Activated CD4-positive, CD25-positive, alpha-beta regulatory T cell treated with anti-CD3 and anti-CD28 coated beads, Interleukin-2, amount 50 U/mL, for 72 hours (primary cell): ENCODE results near the gene MEPCE.
"Not testable (repeated sequence)": the region's sequence is repeated elsewhere in the genome, so short reads cannot be mapped to it uniquely, and the experiment has no call there.

Experiments
- DNase-seq: peaks from one replicate; pipeline ENCODE4 v3.0.0; 2021

The MEPCE gene

DNA sequence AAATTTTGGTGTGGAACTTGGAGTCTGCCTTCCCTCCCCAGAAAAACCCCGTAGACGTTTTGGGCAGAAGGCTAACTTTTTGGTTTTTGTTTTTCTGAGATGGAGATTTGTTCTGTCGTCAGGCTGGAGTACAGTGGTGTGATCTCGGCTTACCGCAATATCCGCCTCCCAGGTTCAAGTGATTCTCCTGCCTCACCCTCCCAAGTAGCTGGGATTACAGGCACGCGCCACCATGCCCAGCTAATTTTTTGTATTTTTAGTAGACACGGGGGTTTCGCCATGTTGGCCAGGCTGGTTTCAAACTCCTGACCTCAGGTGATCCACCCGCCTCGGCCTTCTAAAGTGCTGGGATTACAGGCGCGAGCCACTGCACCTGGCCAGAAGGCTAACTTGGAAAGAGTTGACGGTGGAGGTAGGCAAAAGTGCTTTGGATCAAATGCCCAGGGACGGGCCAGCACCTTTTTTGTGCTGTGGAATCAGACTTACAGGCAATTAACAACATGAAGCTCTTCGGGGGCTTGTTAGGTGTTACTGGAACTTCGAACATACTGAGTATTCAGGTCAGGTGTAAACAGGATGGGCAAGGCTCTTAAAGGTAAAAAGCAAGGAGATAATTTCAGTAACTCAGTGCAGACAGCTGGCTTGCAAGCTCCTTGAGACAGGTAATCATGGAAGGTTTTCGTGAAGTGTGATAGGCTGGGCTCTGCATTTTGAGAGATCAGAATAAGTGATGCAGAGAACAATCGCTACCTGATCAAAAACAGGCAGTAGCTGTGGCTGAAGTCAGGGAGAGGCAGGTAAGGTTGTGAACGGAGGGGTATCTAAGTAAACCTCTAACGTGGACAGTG, 4.9 kb downstream of the MEPCE start:
- no peak for DNase-seq

DNA sequence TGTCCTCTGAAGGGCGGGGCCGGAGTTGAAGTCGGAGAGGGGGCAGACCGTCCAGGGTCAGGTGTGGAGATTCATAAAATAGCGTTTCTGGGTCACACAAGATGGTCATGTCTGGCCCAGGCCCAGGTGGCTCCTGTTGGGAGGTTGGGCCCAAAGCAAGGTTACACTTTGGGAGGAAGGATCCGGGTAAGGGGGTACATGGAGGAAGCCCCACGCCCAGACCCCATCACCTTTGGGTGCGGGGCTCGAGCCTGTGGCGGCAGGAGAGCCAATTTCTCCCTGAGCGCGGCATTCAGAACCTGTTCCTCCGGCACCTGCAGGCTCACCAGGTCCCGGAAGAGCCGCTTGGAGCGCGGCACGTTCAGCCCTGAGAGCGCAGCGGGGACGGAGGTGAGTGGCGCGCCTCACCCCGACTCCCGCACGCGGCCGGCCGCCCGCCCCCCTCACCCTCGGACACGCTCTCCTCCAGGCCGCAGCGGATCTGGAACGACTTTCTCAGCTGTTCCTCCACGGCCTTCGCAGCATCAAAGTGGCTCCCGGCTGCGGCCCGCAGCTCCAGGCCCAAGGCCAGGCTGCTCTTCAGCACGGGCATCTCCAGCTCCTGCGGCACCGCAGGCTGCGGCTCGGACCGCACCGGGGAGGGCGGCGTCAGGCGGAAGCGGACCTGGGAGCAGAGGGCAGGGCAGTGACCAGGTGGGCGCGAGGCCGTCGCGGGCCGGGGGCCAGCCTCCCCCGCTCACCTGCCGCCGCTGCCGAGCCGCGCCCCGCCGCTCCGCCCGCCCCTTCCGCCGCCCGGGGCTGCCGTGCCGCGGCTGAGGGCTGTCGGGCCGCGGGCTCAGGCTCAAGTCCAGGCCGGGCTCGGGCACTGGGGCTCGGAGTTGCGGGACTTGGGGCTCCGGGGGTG, 6.0 kb downstream of the MEPCE start:
- DNase-seq = peak; percentile 57

DNA sequence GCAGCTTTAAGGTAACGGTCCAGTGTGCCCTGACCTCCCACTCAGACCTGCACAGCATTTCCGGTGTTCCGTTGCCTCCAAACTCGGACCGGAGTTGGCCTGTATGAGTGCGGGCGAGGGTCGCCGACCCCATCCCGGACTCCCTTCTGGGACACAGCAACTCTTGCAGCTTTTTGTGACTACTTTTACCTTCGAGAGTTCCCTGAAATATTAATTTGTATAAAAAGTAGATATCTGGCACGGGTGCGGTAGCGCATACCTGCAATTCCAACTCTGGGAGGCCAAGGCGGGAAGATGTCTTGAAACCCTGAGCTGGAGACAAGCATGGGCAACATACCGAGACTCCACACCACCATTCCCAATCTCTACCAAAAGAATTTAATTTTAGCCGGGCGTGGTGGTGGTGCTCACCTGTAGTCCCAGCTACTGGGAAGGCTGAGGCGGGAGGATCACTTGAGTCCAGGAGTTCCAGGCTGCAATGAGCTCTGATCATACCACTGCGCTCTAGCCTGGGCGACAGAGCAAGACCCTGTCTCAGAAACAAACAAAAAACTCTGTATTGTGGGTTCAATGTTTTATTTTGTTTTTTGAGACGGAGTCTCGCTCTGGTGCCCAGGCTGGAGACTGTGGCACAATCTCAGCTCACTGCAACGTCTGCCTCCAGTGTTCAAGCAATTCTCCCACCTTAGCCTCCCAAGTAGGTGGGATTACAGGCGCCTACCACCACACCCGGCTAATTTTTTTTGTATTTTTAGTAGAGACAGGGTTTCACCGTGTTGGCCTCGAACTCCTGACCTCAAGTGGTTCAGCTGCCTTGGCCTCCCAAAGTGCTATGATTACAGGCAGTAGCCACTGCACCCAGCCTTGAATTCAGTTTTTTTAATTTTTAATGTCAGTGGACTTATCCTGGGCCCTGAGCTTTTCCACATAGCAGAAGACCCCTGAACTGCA, 7.8 kb downstream of the MEPCE start:
- no peak for DNase-seq

DNA sequence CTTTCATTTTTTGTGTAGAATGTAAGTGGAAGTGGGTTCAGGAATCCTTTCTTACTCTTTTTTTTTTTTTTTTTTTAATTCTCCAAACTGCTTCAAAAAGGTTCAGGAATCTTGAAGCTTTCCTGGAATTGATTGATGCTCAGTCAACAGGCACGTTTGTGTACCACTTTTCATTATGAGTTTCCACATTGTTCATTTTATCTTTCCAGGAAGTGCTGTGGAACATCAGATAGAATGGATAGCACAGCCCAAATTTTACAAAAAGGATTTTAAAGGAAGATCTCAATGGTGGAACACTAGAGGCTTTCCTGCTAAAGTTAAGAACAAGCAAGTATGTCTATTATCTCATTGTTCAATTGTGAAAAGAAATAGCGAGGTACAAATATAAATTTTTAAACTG, 8.5 kb downstream of the MEPCE start:
- DNase-seq = no peak

DNA sequence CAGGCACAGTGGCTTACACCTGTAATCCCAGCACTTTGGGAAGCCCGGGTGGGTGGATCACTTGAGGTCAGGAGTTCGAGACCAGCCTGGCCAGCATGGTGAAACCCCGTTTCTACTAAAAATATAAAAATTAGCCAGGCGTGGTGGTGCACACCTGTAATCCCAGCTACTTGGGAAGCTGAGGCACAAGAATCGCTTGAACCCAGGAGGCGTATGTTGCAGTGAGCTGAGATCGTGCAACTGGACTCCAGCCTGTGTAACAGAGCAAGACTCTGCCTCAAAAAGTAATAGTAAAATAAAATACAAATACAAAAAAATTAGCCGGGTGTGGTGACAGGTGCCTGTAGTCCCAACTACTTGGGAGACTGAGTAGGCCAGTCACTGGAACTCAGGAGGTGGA, 9.1 kb downstream of the MEPCE start:
- not testable (repeated sequence) for DNase-seq

DNA sequence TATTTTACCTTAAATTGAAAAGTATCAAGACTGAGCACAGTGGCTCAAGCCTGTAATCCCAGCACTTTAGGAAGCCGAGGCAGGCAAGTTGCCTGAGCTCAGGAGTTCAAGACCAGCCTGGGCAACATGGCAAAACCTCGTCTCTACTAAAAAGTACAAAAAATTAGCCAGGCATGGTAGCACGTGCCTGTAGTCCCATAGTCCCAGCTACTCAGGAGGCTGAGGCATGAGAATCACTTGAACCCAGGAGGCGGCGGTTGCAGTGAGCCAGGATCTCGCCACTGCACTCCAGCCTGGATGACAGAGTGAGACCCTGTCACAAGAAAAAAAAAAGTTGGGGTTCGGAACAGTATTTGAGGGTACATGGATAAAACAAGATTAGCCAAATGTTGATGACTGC, 9.6 kb downstream of the MEPCE start:
- DNase-seq = not testable (repeated sequence)

DNA sequence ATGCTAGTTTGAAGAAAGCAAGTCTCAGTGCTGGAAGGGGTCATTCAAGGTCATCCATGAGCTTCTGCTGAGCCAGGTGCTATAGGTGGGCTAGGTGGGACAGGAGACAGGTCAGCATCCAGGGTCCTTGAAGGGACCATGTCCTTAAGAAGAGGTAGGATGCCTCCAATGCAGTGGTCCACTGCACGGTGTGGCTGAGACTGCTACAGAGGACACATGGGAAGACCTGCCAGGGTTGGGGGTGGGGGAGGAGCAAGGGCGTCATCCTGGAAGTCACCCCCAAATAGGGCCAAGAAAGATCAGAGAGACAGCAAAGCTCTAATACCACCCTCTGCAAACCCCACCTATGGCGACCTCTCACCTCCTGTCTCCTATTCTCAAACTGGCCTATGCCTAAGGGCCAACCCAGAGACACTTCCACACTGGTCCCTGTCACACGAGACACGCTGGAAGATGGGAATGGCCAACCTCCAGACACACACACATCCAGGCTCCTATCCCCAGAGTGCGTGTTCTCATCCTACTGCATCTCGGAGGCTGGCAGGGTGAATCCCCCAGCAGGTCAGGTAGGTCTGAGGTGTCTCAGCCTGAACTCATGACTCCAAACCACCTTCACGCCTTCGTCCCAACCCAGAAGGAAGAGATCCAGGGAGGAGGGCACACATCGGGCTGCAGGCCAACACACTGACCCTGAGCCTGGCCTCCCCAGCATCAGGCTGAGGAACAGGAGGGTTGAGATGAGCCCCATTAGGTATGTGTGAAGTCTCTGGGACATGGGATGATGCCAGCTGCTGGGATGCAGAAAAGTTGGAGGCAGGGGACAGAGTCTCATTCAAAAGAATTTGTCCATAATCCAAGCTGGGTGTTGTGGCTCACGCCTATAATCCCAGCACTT, 12.3 kb downstream of the MEPCE start:
- no peak for DNase-seq

DNA sequence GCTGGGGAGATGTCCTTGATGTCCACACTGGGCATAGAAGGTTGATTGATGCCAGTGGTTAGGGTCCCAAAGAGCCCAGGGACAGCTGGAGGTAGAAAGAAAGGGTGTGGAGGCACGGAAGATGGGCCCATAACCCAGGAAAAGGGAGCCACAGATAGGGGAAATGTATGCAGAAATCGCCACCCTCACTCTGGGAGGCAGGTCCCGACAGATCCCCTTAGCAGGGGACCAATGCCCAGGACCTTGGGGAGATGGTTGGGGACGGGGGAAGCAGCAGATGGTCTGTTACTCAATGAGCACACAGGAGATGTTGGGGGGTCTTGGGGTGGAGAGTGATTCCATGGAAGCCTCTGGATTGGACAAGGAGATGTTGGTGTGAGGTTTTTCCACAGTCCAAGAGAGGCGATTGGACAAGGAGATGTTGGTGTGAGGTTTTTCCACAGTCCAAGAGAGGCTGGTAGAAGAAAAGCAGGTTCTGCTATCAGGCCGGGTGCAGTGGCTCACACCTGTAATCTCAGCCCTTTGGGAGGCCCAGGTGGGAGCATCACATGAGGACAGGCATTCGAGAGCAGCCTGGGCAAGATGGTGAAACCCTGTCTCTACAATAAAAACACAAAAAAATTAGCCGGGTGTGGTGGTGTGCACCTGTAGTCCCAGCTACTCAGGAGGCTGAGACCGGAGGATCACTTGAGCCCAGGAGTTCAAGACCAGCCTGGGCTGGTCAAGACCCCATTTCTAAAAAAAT, 13.6 kb downstream of the MEPCE start:
- no peak for DNase-seq

DNA sequence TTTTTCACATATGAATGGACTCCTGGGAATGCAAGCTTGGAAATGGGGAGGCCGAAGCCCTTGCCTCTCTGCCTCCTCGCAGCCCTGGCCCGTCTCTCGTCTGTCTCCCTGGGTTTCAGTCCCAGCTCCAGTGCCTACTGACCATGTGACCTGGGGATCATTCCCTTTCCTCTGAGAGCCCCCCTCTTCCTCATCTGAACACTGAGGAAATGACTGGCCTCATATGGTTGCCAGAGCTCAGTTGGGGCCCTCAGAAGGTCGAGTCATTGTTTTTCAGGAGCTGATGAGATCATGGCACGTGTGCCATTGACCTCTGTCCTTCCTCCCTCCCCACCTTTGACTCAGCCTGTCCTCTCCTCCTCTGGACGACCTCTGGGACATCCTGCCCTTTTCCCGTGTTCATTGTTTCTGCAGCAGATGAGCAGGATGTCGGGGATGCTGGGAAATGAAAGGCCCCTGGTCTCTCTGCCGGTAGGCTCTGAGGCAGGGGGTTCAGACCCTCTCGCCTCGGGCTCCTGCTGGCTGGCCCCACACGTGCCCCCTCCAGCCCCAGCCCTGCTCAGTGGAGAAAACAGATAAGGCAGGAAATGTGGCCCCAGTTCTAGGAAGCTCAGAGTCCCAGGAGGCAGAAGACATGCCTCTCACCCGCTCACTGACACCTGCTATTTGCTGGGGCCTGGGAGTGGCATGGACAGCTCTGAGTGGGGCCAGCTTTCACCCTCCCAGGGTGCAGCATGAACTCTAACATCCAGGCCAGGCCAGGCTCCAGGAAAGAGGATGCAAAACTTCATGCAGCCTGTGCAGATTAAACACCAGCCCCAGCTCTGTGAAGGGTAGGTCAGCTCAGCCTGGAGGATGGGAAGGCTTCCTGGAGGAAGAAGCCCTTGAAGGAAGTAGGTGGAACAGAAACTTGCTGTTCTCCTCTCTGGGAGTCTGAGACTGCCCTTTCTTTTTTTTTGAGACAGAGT, 15.0 kb downstream of the MEPCE start:
- DNase-seq = peak; percentile 31

DNA sequence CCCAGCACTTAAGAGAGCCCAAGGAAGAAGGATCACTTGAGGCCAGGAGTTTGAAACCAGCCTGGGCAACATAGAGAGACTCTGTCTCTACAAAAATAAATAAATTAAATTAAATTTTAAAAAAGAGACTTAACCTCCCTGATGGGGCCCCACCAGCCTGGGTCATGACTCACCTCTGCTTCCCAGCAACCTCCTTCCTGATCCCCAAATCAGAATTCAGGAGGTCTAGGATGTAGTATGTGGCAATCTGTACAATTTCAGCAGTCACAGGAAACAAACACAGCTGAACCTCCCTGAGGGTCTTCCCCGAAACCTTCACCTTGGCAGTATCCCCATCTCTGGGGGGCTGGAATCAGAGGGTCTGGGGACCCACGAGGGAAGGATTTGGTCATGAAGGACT, 16.4 kb downstream of the MEPCE start:
- DNase-seq = no peak

DNA sequence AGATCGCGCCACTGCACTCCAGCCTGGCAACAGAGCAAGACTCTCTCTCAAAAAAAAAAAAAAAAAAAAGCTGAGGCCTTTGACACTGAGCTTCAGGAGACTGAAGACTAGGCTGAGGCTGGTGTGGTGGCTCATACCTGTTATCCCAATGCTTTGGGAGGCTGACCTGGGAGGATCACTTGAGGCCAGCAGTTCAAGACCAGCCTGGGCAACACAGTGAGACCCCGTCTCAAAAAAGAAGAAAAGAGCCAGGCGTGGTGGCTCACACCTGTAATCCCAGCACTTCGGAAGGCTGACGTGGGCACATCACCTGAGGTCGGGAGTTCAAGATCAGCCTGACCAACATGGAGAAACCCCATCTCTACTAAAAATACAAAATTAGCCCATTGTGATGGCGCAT, 17.7 kb downstream of the MEPCE start:
- DNase-seq = not testable (repeated sequence)

DNA sequence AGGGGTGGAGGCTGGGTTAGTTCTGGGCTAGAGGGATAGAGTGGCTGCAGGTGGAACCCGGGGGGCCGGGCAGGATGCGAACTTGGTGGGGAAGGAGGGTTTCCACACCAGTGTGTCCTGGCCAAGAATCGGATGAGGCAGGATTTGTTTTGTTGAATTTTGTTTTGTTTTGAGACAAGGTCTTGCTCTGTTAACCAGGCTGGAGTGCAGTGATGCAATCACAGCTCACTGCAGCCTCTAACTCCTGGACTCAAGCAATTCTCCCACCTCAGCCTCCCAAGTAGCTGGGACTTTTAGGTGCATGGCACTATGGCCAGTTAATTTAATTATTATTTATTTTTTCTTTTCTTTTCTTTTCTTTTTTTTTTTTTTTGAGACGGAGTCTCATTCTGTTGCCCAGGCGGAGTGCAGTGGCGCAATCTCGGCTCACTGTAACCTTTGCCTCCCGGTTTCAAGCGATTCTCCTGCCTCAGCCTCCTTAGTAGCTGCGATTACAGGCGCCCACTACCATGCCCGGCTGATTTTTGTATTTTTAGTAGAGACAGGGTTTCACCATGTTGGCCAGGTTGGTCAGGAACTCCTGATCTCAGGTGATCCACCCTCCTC, 19.7 kb downstream of the MEPCE start:
- DNase-seq = no peak

DNA sequence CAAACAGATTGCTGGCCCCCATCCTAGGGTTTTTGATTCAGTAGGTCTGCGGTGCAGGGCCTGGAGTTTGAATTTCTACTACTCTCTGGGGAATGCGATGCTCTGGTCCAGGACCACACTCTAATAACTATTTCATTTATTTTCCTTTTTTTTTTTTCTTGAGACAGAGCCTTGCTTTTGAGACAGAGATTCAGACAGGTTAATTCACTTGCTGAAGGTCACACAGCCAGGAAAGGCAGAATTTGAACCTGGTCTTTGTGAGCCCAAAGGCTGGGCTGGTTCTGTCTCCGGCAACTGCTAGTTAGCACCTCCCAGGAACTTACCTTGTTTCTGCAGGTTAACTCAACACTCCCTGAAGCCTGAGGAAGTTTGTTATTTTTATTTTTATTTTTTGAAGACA, 22.9 kb downstream of the MEPCE start:
- DNase-seq = no peak

DNA sequence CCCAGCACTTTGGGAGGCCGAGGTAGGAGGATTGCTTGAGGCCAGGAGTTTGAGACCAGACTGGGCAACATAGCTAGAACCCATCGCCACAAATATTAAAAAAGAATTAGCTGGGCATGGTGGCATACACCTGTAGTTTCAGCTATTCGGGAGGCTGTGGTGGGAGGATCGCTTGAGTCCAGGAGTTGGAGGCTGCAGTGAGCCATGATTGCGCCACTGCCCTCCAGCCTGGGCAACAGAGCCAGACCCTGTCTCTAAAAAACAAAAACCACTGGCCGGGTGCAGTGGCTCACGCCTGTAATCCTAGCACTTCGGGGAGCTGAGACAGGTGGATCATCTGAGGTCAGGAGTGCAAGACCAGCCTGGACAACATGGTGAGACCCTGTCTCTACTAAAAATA, 24.2 kb downstream of the MEPCE start:
- not testable (repeated sequence) for DNase-seq

DNA sequence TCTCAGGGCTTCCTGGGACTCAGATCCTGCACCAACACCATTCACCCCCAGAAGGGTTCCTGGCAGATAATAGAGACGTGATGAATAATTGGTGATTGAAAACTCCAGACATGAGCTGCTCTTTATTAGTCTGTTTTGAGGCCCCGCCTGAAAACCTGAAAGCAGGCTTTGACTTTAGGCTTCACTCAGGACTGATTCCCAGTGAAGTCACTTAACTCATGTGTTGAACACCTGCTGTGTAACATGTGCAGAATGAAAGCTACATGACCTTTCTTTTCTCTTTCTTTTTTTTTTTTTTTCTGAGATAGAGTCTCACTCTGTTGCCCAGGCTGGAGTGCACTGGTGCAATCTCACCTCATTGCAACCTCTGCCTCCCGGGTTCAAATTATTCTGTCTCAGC, 25.6 kb downstream of the MEPCE start:
- DNase-seq = no peak

DNA sequence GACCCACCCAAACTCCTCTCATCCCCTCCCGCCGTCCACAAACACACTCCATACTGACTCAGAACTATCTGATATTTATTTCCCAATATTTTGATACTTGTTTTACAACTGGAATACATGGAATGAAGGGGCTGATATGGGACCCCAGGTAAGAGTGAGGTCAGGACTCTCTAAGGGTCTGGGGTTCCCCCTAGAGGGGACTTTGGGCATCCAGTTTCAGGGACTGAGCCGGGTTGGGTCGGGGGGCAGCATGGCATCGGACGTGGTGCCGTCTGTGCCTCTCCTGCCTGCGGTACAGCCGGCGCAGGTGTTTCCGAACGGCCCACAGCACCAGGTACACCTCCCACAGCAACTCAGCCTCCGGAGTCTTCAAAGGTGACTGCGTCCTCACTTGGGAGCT, 26.9 kb downstream of the MEPCE start:
- DNase-seq = no peak

DNA sequence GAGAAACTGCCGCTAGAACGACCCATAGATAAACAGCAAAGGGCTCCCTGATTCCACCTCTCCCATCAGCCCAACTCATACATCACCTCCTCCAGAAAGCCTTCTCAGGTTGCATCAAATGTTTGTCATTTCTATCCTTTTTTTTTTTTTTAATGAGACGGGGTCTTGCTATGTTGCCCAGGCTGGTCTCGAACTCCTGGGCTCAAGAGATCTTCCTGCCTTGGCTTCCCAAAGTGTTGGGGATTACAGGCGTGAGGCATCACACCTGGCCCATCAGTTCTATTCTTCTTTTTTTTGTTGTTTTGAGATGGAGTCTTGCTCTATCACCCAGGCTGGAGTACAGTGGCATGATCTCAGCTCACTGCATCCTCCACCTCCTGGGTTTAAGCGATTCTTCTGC, 27.4 kb downstream of the MEPCE start:
- DNase-seq = no peak

DNA sequence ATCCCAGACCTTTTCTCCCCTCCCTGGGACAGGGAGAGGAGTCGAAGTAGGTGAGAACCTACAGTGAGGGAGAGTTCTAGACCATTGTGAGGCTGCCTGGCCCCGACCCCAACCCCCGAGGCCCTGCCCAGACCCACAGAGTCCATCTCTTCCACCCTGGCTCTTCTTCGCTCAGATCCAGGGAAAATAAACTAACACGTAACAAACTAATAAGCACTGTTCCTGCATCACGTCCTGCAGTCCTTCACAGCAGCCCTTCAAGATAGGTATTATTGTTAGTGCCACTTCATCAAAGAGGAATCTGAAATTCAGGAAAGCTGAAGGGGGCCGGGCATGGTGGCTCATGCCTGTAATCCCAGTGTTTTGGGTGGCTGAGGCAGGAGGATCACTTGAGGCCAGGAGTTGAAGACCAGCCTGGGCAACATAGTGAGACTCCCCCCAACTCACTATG, 34.6 kb downstream of the MEPCE start, which contains the start of gene SPACDR:
Gene SPACDR (minus strand): TSS at position 51 of the 451 bp plus-strand sequence. CDS start 235 bp downstream, outside the sequence.
- DNase-seq = no peak

DNA sequence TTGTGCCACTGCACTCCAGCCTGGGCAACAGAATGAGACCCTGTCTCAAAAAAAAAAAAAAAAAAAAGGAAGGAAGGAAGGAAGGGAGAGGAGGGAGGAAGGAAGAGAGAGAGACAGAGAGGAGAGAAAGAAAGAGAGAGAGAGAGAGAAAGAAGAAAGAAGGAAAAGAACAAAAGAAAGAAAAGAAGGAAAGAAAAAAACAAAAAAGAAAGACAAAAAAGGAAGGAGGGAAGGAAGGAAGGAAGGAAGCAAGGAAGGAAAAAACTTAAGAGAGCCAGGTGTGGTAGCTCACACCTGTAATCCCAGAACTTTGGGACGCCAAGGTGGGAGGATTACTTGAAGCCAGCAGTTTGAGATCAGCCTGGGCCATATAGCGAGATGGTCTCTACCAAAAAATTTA, 35.2 kb downstream of the MEPCE start:
- DNase-seq = no peak
